ENCODE measurements around the gene THEM5. TPM values are rescaled to one million over a fixed set of nuclear protein-coding genes. Genes with fewer than 3 reads are reported as not detected.
"Not testable (repeated sequence)": the region's sequence is repeated elsewhere in the genome, so short reads cannot be mapped to it uniquely, and the experiment has no call there.

The THEM5 gene, protein sequence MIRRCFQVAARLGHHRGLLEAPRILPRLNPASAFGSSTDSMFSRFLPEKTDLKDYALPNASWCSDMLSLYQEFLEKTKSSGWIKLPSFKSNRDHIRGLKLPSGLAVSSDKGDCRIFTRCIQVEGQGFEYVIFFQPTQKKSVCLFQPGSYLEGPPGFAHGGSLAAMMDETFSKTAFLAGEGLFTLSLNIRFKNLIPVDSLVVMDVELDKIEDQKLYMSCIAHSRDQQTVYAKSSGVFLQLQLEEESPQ
- not detected in 2 replicates for total RNA-seq

DNA sequence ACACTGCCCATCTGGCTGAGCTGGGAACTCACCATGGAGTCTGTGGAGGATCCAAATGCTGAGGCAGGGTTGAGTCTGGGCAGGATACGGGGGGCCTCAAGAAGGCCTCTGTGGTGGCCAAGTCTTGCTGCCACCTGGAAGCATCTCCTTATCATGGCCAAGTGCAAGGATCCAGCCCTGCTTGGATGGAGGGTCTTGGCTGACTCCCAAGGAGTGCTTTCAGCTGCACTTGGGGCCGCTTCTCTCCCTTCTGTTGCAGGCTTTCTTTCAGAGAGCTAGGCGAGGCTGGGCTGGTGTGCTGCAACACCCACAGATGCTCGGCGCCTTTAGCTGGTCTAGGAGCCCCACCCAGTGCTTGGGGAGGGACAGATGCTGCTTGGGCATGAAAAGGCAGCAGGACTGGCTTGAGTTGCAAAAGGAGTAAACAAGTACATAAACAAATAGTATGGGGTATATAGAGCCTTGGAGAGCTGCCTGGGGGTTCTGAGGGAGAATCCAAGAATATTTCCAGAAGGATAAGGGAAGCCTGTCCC is at the start of gene THEM5:
THEM5 (minus strand) TSS at position 302 of the 533 bp plus-strand sequence; CDS start at position 155, 147 bp downstream.
- intact Hi-C loops (cut with micrococcal nuclease) = no loop called here

DNA sequence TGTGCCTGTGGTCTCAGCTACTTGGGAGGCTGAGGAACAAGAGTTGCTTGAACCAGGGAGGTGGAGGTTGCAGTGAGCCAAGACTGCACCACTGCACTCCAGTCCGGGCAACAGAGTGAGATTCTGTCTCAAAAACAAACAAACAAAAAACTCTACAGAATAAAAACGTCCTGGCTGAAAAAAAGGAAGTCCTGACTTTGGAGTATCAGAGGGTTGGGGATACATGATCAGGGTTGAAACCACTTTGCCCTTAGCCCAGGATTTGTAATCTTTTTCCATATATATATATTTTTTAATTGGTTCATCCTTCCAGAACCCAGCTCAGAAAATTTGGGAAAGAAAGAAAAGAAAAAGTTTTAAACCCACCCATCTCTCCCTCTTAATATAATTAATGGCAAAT is 49.3 kb upstream of the THEM5 start:
- intact Hi-C loops (cut with micrococcal nuclease) = no loop called here

DNA sequence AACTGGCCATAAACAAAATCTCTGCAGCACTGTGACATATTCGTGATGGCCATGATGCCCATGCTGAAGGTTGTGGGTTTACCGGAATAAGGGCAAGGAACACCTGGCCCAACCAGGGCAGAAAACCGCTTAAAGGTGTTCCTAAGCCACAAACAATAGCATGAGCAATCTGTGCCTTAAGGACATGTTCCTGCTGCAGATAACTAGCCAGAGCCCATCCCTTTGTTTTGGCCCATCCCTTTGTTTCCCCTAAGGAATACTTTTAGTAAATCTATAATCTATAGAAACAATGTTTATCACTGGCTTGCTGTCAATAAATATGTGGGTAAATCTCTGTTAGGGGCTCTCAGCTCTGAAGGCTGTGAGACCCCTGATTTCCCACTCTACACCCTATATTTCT is 47.3 kb upstream of the THEM5 start:
- intact Hi-C loops (cut with micrococcal nuclease) = not testable (repeated sequence)

DNA sequence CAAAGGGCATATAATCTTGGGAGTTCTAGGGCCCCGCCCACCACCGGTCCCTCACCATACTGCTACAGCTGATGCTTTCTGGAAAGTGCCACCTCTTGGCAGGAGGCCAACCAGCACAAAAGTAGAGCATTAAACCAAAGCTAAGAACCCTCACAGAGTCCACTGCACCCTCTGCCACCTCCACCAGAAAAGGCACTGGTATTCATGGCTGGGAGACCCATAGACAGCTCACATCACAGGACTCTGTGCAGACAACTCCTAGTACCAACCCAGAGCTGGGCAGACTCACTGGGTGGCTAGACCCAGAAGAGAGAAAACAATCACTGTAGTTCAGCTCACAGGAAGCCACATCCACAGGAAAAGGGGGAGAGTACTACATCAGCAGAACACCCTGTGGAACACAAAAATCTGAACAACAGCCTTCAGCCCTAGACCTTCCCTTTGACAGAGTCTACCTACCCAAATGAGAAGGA is 45.0 kb upstream of the THEM5 start:
- intact Hi-C loops (cut with micrococcal nuclease) = loop anchor here (1.0 to 2.0 kb wide), 3 partner anchors 9 to 42 kb away; partner anchors contain the start of gene THEM4

DNA sequence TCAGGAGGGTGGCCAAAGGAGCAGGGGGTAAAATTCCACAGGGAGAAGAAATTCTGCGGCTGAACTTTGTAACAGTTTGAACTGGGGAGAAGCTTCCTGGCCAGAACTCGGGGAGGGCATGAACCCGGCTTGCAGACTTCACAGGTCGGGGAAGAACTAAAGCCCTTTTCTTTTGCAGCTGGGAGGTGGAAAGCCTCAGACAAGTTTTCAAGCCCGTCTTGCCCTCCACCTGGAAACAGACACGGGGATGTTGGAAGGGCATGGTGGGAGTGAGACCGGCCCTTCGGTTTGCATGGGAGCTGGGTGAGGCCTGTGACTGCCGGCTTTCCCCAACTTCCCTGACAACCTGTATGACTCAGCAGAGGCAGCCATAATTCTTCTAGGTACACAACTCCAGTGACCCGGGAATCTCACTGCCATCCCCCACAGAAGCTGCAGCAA is 44.5 kb upstream of the THEM5 start:
- intact Hi-C loops (cut with micrococcal nuclease) = loop anchor here (1.0 to 2.0 kb wide), 3 partner anchors 9 to 43 kb away; partner anchors contain the start of gene THEM4

DNA sequence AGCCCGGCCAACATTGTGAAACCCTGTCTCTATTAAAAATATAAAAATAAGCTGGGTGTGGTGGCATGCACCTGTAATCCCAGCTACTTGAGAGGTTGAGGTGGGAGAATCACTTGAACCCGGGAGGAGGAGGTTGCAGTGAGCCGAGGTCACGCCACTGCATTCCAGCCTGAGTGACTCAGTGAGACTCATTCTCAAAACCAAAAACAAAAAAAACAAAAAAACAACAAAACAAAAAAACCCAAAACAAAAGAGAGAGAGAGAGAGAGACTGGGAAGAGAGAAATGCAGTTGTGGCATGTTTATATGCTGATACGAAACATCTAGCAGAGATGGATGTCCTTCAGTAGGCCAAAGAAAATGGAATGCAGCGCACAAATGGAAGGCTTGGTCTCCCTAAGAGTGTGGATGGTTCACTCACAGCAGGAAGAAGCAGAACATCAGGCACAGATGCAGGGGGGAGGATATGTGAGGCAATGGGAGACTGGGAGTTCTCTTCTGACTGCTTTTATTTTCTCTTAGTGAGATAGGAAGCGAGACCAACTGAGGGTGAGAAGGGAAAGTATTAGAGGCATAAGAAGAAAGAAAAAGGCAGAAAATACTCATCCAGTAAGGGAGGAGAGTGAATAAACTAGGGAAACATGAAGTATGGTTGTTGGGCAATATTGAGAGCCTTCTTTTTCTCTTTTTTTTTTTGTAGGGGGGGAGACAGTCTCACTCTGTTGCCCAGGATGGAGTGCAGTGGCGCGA is 39.8 kb upstream of the THEM5 start:
- intact Hi-C loops (cut with micrococcal nuclease) = no loop called here

DNA sequence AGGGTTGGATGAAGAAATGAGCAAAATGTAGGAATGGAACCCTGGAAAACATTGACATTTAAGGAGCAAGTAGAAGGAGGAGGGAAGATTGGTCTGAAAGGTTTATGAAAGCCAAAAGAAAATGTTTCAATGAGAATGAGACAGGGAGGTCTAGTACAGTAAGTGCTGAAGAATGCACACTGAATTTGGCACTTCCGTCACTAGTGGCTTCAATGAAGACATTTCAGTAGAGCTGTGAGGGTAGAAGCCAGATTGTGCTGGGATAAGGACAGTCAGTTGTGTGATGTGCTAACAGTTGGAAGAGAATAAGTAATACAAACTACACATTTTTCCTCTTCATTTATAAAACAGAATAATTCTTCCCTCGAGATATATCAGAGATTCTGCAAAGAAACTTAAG is 38.7 kb upstream of the THEM5 start:
- intact Hi-C loops (cut with micrococcal nuclease) = no loop called here

DNA sequence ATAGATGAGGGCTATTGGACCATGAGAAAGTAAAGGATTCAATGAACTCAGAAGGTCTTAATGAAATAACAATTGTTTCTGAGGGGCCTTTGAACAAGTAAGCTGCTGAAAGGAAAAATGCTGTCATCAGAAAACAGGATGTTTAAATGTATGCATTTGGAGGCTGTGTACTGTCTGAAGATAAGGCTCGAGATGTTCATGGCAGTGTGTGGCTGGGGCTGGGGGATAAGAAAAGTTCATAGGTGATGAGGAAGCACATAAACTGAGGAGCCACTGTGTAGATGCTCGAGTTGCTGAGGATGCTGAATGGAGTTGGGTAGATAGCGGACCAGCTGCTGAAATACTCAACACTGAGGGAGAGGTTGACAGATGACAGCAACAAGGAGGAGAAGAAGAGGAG is 38.0 kb upstream of the THEM5 start:
- intact Hi-C loops (cut with micrococcal nuclease) = no loop called here

DNA sequence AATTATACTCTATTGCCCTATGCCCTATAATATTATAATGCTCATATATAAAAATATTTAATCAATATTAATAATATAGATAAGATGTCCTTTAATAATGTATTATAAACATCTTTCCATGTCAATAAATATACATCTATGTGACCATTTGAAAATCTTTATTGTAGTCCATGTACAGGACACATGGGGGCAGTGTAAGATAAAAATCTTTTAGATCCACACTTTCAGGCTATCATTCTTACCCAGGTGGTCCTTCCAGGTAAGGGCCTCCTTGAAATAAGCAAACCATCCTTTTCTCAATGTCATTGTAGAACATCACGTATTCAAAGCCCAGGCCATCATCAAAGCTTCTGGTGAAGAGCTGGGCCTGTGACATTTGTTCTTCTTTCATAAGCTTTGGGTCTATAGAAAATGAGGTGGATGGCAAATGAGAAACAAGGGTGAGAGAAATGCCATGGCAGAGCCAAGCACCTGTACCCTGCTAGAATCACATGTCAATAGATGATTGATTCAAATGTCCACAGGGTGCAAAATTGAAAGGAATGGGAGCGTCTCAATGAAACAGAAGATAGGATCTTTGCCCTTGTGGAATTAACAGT is 35.6 kb upstream of the THEM5 start:
- intact Hi-C loops (cut with micrococcal nuclease) = loop anchor here (1.0 kb wide), 5 partner anchors 9 to 124 kb away; no protein-coding TSS in a partner anchor

DNA sequence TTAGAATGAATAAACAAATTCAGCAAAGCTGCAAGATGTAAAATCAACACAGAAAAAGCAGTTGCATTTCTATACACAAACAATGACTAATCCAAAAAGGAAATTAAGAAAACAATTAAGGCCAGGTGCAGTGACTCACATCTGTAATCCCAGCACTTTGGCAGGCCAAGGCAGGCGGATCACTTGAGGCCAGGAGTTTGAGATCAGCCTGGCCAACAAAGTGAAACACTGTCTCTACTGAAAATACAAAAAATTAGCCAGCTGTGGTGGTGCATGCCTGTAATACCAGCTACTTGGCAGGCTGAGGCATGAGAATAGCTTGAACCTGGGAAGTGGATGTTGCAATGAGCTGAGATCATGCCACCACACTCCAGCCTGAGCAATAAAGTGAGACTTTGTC is 33.5 kb upstream of the THEM5 start:
- intact Hi-C loops (cut with micrococcal nuclease) = no loop called here

DNA sequence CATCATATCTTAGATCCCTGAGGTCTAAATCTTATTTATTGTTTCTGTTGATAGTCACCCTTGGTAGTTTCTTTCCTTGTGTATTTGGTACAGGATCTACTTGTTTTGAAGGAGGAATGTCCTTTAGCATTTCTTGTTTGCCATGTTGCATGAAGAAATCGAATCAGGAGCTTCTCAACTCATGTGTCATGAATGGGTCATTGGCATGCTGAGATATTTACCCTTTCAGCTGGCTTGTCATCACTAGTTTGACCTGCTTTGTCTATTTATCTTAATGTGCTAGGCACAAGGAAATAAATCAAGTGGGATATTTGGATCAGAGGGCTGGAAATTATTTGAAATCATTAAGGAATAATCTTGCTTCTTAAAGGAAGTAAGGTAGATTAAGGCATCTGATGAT is 32.0 kb upstream of the THEM5 start:
- intact Hi-C loops (cut with micrococcal nuclease) = no loop called here

DNA sequence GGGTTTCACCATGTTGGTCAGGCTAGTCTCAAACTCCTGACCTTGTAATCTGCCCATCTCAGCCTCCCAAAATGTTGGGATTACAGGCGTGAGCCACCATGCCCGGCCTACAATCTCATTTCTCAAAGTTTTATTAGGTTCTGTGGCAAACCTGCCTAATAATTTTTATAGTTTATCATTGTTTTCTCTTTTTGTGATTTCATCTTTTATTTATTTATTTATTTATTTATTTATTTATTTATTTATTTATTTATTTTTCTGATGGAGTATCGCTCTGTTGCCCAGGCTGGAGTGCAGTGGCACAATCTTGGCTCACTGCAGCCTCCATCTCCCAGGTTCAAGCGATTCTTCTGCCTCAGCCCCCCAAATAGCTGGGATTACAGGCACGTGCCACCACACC is 31.4 kb upstream of the THEM5 start:
- intact Hi-C loops (cut with micrococcal nuclease) = not testable (repeated sequence)

DNA sequence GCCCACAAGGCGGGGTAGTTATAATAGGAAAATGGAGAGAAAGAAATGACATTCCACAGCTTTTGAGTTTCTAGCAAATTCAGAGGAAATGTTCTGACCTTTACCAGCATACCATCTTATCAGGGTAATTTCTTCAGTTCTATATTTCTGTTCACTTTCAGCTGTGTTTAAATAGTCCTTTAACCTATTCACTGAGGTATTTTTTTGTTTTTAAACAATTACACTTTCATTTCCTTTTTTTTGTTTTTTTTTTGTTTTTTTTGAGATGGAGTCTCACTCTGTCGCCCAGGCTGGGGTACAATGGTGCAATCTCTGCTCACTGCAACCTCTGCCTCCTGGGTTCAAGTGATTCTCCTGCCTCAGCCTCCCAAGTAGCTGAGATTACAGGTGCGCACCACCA is 30.9 kb upstream of the THEM5 start:
- intact Hi-C loops (cut with micrococcal nuclease) = not testable (repeated sequence)

DNA sequence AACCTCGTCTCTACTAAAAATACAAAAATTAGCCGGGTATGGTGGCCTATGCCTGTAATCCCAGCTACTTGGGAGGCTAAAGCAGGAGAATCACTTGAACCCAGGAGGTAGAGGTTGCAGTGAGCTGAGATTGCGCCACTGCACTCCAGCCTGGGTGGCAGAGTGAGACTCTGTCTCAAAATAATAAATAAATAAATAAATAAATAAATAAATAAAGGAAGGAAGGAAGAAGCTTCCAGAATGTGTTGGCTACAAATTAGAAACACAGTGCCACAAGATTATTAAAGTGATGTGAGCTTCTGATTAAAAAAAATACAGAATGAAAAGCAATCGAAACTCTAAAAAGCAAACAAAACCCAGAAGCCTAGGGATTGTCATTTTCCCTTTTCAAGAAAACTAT is 30.4 kb upstream of the THEM5 start:
- intact Hi-C loops (cut with micrococcal nuclease) = not testable (repeated sequence)

DNA sequence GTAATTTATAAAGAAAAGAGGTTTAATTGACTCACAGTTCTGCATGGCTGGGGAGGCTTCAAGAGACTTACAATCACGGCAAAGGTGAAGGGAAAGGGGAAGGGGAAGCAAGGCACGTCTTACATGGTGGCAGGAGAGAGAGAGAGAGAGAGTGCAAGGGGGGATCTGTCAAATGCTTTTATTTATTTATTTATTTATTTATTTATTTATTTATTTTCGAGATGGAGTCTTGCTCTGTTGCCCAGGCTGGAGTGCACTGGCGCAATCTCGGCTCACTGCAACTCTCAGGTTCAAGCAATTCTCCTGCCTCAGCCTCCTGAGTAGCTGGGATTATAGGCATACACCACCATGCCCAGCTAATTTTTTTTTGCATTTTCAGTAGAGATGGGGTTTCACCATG is 29.4 kb upstream of the THEM5 start:
- intact Hi-C loops (cut with micrococcal nuclease) = not testable (repeated sequence)

DNA sequence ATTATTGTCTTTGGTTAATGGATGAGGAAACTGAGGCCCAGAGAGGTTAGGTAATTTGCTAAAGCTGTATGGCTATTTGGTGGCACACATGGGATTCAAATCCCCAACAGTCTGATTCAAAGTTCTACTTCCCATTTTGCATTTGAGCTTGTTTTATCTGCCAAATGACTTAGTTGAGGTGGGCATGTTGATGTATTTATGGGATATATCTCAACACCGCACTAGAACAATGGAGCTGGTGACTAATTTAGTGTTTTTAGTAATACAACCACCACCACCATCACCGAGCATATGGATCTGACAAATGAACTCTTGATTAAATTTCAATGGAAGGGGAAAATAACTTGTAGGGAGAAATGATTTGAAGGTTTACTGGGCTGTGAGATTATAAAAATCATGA is 29.0 kb upstream of the THEM5 start:
- intact Hi-C loops (cut with micrococcal nuclease) = no loop called here

DNA sequence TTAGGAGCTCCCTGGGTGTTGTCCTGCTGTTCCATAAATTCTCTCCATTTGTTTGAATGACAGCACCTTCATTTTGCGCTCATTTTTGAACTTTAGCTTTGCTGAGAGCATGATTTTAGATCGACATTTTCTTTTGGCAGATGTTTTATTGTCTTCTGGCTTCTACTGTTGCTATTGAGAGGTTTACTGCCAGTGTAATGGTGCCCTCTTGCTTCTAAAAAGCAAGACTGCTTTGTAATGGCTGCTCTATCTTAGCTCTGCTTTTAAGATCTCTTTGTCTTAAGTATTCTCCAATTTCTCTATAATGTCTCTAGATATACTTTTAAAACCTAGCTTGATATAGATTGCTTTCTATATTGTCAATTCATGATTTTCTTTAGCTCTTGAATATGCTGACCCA is 28.0 kb upstream of the THEM5 start:
- intact Hi-C loops (cut with micrococcal nuclease) = no loop called here

DNA sequence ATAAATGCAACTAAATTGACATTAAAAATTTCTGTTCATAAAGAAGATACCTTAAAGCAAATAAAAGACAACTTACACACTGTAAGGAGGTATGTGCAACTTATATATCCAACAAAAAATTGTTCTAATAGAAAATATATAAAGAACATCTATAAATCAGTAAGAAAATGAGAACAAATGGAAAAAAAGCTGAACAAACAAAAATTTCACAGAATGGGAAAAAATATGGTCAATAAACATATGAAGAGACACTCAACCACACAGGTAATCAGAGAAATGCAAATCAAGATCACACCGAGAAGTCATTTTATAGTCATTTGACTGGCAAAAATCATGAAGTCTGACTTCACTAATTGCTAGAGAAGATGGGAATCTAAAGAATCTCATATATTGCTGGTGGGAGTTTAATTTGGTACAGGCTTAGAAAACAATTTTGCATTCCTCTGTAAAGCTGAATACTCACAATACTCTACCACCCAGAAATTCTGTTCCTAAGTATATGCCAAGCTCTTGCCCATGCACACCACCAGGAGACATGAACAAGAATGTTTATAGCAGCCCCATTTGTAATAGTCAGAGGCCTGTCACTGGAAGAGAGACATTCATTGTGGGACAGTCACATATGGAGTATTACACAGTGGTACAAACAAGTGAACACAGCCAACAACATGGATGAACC is 22.0 kb upstream of the THEM5 start:
- intact Hi-C loops (cut with micrococcal nuclease) = no loop called here

DNA sequence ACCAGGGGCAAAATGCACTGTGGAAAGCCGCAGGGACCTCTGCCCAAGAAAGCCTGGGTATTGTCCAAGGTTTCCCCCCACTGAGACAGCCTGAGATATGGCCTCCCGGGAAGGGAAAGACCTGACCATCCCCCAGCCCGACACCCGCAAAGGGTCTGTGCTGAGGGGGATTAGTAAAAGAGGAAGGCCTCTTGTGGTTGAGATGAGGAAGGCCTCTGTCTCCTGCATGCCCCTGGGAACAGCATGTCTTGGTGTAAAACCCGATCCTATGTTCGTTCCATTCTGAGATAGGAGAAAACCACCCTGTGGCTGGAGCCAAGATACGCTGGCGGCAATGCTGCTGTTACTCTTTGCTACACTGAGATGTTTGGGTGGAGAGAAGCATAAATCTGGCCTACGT is 19.3 kb upstream of the THEM5 start:
- intact Hi-C loops (cut with micrococcal nuclease) = not testable (repeated sequence)

DNA sequence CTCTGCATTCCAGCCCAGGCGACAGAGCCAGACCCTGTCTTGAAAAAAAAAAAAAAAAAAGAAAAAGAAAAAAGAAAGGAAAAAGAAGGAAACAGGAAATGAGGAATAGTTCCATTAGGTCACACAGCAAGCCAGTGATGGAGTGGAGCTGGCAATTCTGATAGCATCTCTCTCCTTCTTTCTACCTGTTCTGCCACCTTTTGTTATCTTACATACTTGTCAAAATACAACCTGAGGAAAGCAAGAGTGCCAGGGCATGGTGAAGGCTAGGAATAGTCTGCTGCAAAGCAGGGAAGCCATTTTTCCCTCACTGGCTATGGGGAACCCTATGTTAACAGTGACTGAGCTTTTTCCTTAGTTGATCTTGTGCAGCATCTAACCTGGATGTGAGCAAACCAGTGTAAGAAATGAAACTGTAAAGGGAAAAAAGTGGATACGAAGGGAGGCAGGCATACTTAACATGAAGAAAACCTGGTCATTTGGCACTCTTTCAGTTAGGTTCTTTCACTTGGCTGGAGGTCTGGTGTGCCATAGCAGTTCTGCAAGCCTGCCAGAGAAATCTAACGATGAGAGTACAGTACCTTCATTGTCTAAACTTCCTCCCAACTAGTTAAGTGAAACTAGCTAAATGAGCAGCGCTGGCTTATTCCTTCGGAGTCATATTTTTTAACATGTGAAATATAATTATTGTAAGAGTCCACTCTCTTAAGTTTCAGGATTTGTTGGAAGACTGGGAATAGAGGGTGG is 17.9 kb upstream of the THEM5 start:
- intact Hi-C loops (cut with micrococcal nuclease) = no loop called here

DNA sequence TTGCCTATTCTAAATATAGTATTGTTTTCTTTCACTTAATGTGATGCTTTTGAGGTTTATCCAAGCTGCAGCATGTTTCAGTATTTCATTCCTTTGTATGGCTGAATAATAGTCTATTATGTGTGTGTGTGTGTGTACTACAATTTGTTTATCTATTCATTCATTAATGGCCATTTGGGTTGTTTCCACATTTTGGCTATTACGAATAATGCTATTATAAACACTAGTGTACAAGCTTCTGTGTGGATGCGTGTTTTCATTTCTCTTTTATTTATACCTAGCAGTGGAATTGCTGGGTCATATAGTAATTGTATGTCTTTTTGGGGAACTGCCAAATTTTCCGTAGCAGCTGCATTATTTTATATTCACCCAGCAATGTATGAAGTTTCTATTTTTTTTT is 15.0 kb upstream of the THEM5 start:
- intact Hi-C loops (cut with micrococcal nuclease) = no loop called here

Measured in T-helper 1 cell treated with Interleukin-12 subunit alpha and Interleukin-12 subunit beta and Interleukin-4 antibody, amounts not matched to agents 30 ng/mL and 1 ng/mL, for 36 hours (primary cell).